Stimulated activated CD8-positive, alpha-beta memory T cell treated with anti-CD3 and anti-CD28 coated beads, Interleukin-7, amount 100 ng/mL, for 4 hours (primary cell): ENCODE measurements around the gene TLE6.
"Not testable (repeated sequence)": the region's sequence is repeated elsewhere in the genome, so short reads cannot be mapped to it uniquely, and the experiment has no call there.

Experiments used
- DNase-seq, 2 donors: peaks; one replicate each; pipeline ENCODE4 v3.0.0-alpha.2; 2020; ENCODE audit warnings: low read depth in 2 of 2

Gene TLE6

DNA sequence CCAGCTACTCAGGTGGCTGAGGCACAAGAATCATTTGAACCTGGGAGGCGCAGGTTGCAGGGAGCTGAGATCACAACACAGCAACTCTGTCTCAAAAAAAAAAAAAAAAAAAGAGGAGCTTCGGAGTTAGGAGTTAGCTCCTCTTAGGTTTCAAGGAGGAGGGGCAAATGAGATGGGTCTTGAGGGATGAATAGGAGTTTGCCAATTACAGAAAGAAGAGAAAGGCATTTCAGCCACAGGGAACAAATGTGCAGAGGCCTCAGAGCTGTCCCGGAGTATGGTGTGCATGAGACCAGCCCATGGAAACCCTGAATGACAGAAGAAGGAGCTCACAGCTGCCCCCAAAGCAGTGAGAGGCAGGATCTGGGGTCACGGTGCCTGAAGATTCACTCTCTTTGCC lies 27.2 kb downstream of the TLE6 start:
- DNase-seq: no peak

DNA sequence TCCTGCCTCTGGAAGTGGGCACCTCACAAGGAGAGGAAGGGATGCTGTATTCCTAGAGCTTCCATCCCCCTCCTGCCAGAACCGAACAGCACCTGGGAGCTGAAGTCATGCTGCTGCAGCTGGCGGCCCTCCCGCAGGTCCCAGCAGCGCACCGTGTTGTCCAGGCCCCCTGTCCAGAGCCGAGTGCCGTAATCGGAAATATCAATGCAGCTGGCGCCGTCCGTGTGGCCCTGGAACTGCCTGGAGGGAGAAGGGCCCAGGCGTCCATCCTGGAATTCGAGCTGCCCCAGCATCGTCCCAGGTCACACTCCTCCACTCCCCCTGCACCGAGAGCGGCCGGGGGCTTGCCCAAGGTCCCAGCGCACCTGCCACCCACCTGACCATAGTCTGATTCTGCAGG lies 28.0 kb downstream of the TLE6 start:
- no peak for DNase-seq

DNA sequence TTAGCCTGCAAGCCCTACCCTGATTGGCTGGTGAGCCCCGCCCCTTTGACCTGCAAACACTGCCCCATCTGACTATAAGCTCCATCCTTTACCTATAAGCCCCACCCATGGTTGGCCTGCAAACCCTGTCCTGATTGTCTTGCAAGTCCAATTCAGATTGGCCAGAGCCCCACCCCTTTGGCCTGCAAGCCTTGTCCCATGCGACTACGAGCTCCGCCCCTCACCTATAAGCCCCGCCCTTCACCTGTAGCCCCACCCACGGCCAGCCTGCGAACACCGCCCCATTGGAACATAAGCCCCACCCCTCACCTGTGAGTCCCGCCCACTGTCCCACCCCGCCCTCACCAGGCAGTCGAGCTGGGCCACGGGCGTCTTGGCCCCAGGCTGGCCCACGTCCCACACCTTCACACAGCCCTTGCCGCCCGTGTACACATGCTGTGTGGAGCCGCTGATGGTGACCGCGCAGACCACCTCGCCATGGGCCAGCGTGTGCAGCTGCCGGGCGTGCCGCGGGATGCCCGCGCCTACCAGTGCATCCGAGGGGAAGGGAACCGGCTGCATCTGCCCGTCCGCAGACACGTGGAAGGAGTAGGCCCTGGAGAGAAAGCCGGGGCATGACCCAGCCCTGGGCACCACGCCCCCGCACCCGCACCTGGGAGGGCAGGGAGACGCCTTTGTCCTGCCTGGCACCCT lies 28.9 kb downstream of the TLE6 start:
- peak in 1 of 2 donors; percentile 2 for DNase-seq

DNA sequence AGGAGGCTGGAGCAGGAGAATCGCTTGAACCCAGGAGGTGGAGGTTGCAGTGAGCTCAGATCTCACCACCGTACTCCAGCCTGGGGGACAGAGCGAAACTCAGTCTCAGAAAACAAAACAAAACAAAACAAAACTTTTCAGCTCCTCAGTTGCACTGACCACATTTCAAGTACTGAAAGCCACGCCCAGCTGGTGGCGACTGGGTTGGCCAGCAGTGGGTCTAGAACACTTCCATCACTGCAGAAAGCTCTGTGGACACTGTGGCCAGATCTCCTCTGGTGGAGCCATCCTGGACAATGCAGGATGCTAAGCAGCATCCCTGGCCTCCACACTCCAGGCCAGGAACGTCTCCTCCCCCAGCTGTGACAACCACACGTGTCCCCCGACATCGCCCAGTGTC lies 30.6 kb downstream of the TLE6 start:
- no peak for DNase-seq

DNA sequence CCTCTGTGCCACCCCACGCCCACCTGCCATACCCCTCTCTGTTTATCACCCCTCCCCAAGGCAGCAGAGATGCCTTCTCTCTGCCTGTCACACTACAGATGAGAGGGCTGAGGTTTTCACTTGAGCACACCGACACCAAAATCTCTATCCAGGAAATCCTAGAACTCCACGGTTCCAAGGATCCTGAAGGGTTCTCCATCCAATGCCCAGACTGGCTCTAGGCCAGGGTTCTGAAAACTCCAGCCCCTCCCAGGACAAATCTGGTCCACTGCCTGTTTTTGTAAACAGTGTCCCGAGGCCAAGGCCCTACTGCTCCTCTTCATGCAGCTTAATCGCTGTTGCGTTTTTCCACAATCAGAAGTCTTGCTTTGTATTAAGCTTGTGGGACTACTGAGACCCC lies 31.6 kb downstream of the TLE6 start:
- no peak for DNase-seq

DNA sequence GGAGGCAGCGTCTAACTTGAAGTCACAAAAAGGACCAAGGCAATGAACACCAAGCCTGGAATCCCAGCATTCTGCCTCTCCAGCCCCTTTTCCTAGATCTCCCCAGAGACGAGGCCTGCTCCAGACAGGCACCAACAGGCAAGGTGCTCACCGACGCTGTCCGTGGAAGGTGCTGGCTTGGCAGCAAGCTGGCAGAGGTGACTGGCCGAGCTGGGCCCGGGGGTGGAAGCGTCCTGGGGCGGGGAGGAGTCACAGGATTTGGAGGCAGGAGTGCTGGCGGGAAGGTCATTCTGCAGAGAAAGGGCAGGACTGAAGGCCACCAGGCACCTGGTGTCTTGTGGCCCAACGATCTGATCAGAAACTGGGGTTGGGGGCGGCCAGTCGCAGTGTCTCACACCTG lies 33.5 kb downstream of the TLE6 start:
- DNase-seq: no peak

DNA sequence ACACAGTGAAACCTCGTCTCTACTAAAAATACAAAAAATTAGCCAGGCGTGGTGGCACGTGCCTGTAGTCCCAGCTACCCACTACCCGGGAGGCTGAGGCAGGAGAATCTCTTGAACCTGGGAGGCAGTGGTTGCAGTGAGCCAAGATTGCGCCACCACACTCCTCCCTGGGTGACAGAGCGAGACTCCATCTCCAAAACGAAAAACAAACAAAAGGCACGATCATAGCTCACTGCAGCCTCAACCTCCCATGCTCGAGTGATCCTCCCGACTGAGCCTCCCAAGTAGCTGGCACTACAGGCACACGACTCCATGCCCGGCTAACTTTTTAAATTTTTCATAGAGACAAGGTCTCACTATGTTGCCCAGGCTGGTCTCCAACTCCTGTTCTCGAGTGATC lies 34.7 kb downstream of the TLE6 start:
- DNase-seq: not testable (repeated sequence)

DNA sequence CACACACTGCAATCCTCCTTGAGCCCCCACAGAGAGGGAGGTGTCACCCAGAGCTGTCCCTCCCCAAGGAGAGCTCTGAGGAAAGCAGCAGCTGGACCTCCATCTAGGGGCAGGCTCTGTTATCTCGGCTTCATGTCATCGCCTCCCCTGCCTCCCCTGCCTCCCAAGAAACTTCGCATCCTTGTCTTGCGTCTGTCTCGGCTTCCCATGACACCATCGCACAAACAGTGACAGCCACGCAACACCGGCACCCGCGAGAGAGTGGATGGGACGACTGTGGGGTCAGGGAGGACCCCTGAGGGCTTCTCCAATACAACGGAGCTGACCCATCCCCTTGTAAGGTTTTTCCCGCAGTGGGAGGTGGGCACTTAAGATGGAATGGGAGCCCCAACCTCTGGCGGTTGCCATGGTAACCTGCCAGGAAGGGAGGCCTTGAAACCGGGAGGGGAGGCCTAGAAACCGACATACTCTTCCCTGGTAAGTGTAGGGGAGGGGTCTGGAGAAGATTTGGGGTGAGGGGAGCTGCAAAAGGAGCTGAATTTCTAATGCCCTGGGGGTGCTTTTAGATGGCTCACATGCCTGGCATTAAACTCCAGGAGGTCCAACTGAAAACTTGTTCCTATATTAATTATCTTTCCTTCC lies 35.4 kb downstream of the TLE6 start:
- no peak for DNase-seq

DNA sequence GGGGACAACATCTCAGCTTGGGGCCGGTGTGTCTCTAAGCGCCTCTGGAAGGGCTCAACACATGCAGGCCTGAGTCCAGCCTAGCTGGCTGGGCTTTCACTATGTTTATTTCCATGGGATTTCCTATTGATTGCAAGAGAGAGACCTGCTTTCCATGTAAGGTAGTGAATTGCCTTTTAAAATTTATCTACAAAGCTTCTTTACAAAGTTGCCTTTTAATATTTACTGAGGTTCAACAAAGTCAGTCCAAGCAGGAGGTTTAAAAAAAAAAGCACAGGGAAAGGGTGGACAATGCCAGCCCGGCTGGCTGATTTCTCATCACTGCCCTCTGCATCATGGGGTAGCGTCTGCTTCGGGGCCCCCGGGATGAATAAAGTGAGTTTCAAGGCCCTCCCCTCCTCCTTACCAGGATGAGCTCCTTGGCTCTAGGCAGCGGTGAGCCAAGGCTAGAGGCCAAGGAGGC lies 35.9 kb downstream of the TLE6 start:
- DNase-seq: no peak

DNA sequence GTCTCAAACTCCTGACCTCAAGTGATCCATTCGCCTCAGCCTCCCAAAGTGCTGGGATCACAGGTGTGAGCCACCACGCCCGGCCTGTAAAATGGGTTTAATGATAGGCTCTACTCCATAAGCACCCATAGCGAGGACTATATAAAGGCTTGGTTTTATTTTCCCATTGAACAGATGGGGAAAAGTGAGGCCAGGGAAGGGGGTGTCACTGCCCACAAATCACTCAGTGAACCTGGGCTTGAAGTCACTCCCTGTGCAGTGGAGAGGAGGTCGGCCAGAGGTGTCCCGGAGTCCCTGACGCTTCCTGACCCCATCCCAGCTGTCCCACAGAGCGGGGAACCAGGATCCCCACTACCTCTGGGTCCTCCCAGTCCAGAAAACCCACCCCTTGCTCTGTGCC lies 36.8 kb downstream of the TLE6 start:
- DNase-seq: no peak

DNA sequence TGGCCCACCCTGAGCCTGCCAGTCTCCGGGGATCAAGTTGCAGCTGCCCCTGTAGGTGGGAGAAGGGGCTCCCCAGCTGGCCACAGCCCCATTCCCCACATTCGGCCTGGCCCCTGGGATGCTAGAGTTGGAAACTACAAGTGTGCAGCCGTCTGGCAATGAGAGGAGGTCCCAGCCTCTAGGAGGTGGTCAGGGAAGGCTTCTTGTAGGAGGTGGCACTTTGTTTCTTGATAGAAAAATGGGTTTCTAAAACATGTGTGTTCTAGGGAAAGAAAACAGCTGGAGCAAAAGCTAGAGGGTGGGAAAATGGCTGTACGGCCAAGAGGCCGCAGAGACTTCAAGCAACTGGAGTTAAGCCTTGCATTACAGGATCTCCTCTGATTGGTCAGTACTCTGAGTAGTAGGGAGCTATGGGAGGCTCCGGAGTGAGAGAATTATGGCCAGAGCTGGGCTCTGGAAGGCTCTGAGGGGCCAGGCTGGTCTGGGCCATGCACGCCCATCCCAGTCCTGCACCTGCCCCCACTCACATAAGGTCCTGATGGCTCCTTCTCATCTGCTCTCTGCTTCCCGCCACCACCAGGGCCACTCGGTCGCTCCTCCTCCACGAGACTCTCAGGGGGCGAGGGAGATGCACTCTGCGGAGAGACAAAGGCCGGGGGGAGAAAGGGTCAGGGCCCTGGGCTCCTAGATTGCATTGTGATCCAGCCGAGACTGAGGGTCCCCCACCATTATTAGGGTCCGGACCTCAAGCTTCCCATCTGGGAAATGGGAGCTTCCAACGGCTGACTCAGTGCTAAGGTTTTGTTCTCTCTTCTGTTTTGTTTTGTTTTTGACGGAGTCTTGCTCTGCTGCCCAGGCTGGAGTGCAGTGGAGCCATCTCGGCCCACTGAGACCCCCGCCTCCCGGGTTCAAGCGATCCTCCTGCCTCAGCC lies 38.0 kb downstream of the TLE6 start:
- DNase-seq: no peak

DNA sequence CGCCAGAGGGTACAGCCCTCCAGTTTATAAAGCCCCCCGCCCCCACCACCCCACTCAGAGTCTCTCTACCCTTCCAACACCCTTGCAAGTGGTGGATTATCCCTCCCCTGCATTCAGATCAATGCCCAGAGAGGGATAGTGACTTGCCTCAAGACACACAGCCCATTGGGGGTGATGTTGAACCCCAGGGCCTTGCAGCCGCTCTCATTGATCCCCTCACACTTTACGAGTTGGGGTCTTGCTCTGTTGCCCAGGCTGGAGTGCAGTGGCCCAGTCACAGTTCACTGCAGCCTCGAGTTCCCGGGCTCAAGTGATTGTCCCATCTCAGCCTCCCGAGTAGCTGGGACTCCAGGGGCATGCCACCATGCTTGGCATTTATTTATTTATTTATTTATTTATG lies 40.6 kb downstream of the TLE6 start:
- no peak for DNase-seq

DNA sequence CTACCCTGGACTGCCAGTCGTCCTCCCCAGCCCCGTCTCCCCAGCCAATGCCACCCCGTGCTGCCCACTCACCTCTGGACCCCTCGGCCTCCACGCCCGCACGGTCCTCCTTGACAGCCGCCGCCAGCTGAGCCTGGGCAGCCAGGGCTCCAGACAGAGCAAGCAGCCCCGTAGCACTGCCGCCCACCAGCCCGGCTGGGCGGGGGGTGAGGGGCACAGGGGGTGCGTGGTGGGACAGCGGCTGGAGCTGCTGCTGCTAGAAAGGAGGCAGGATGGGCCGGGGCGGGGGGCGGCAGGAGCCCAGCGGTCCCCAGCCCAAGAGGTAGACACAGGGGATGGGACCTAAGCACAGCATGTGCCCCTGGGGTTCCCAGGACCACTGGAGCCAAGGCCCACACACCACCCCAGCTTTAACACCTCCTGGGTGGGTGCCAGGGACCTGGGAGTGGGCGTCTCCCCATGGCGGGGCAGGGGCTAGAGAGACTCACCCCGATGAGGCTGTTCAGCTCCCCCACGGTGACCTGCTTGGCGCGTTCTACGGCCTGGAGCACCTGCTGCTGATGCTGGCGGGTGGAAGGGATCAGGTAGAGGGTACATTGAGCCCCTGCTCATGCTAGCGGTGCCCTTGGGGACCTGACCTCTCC lies 42.0 kb downstream of the TLE6 start:
- DNase-seq: no peak

DNA sequence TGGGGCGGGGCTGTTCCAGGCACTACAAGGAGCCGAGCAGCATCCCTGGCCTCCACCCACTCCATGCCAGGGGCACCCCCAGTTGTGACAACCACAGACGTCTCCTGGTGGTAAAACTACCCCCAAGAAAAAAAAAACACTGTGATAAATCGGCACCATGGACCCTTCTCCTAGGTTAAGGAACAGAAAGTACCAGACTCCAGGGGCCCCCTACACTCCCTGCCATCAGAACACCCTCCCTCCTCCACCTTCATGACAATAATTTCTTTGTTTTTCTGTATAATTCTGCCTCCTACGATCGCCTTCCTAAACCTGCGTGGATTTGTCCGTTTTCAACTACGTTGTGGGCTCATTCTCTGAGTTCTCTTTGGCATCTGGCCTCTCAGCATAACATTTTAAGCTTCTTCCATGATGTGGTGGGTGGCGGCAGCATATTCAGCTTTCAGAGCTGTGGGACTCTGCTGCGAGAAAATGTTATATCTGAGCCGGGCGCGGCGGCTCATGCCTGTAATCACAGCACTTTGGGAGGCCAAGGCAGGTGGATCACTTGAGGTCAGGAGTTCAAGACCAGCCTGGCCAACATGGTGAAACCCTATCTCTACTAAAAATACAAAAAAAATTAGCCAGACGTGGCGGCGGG lies 43.1 kb downstream of the TLE6 start:
- no peak for DNase-seq

DNA sequence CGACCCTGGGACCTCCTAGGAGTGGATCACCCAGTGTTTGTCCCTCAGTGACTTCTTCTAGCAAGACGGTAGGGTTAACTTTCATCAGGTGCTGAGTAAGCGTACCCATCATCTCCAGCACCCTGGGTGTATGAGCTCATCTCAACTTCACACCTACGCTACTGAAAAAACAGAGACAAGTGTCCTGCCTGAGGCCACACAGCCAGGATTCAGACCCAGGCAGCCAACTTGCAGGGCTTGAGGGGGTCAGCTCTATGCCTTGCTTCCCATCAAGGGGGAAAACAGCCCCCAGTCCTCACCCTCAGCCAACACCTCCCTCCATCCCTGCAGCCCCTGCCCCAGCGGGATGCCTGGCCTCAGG lies 47.1 kb downstream of the TLE6 start:
- DNase-seq: no peak

DNA sequence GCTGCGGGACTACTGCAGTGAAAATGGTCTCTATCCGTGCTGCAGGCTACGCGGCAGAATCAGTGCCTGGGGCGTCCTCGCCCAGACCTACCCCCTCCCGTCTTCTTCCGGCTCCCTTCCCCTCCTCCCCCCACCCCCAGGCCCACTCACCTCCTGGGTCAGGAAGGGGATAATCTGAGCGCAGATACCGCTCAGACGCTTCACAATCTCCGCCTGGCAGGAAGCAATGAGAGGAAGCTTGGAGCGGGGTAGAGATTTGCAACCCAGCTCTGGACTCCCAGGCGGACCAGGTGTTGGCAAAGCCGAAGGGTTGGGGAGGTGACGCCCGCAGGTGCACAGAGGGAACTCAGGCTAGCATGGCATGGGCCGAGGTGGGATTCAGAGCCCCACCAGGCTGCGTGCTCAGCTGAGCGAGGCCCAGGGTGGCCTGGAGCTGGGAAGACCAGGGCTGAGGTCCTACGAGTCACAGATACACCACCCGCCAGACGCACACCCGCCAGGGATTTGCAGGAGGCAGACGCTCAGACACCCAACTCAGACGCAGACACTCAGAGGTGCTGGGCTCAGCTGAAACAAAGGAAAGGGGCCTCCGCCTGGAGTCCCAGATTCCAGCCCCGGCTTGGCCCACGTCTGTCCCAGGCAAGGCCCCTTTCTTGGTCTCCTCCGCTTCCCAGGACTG lies 47.6 kb downstream of the TLE6 start:
- no peak for DNase-seq

DNA sequence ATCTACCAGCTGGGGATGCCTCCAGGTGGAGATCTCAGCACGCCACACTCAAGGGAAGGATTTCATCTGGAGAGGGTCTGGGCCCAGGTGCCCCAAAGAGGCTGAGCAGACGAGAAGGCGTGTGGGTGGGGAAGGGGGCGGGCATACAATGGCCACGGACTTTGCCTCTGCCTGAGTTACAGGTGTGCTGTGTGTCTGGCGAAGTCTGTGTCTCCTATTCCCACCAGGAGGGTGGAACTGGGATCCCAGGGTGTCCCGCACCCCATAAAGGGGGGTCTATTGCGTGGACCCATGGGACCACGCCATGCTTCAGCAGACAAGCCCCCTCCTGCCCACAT lies 48.2 kb downstream of the TLE6 start:
- DNase-seq: no peak

DNA sequence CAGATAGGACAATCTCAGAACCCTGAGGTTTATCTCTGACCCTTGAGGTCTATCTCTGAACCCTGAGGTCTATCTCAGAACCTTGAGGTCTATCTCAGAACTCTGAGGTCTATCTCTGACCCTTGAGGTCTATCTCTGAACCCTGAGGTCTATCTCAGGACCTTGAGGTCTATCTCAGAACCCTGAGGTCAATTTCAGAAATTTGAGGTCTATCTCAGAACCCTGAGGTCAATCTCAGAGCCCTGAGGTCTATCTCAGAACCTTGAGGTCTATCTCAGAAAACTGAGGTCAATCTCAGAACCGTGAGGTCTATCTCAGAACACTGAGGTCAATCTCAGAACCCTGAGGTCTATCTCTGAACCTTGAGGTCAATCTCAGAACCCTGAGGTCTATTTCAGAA lies 49.4 kb downstream of the TLE6 start:
- DNase-seq: no peak

DNA sequence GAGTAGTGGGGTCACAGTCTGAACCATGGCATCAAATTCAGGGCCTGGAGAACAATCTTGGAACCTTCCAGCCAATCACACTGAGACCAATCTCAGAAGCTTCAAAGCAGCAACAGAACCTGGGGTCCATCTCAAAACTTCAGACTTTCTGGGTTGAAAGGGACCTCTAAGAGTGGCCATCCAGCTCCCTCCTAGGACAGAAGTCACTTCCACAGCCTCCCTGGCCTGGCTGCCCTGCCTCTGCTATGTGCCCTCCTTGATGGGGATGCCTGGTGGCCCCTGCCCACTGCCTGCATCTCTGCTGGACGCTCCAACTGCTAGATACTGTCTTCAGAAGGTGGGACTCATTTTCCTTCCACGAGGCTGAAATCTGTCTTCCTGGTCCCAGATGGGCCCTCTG lies 49.9 kb downstream of the TLE6 start:
- DNase-seq: no peak

DNA sequence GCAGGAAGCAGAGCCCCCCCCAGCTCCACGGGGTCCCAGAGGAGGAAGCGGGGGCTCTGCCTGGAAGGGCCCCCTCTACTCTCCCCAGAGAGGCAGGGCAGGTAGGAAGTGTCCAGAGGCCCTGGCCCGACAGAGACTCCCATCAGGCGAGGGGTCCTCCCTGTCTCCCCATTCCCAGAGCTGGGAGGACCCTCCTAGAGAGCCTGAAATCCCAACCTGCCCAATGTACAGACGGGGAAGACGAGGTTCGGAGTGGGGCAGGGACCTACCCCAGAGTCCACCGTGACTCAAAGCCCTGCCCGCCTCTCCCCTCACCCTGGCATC lies 50.6 kb downstream of the TLE6 start:
- no peak for DNase-seq

DNA sequence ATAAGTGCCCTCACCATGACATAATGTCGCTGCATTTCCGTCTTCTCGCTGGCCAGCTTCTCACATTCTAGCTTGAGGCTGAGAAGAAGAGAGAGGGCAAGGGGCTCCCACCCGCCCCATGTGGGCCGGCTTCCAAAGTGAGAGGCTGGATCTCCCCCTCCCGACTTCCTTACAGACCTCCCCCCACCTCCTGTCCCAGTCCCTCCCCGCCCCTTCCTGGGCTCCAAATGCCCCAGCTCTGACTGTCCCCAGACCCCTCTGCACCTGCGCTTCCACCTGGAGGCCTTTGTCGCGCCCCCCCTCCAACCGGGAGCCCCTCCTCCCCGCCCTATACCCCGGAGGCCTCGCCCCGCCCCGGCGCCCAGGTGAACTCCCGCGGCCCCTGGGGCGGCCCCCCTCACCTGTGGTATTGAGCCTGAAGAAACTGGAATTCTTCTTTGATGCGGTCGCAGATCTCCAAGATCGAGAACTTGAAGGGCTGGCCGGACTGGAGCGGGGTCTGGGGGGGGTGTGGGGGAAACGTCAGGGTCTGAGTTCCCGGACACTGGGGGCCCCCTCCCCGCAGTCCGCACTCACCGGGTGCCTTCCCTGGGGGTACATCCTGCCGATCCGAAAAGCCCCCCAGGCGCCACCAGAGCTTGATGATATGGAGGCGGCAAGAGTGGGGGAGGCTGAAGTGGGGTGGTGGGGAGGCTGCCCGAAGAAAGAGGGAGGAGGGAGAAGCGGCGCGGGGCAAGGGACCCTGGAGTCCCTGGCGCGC lies 51.1 kb downstream of the TLE6 start:
- no peak for DNase-seq
